NCI-H748 (cell line): Measurements from ENCODE around the gene KCNMB2.

Experiments
- DNase-seq: peaks from one replicate; lab custom pipeline; 2025; ENCODE audit not compliant: unreplicated experiment; lab: John Stamatoyannopoulos, UW

The KCNMB2 gene

DNA sequence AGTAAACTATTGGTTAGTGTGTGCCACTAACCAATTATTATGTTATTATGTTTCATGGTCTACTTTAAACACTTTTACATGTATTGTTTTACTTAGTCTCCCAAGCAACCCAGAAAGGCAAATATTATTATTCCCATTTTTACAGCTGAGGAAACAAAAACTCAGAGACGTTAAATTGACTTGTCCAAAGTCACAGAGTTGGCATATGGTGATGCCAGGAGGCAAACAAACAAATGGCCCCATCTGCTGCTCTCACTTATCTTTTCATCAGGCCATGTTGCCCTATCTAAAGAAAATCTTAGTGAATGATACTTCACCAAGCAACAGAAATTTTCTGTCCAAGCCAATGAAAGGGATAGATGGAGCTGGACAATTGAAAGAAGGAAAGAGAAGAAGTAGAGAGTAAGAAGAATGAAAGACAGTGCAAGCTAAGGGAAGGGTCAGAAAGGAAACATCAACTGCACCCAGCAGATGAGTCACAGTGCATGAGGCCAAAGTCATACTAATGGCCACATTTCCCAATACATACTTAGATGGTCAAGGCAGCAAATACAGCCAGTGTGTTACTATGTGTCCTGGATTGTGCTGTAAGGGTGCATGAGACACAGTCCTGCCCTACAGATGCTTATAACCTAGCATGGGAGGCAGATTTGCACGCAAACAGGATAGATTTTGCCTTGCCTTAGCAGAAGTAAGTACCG lies 266.9 kb downstream of the KCNMB2 start:
- DNase-seq = peak; percentile 85

DNA sequence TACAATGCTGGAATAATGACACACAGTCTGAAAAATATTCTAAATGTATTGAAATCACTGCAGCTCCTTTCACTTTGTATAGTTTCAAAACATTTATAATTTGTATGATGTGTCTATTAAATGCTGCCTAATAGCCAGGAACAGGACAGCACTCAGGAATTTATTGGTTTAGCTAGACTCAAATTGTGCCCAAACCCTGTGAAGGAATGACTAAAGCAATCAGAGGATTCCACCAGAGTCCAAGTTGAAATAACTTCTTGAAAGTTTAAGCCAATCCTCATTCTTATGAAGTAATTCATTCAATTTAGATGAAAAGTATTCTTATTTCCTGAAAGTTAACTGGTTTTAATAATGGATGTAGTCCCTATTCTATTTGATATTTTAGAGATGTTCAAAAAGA lies 268.4 kb downstream of the KCNMB2 start:
- DNase-seq = no peak

DNA sequence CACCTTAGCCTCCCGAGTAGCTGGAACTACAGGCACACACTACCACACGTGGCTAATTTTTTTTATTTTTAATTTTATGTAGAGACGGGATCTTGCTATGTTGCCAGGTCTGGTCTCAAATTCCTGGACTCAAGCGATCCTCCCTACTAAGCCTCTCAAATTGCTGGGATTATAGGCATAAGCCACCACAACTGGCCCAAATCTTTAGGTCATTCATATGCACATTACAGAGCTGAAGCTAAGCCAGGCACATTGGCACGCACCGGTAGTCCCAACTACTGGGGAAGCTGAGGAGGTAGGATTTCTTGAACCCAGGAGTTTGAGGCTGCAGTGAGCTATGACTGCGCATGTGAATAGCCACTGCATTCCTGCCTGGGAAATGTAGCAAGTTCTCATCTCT lies 269.5 kb downstream of the KCNMB2 start:
- DNase-seq = no peak

DNA sequence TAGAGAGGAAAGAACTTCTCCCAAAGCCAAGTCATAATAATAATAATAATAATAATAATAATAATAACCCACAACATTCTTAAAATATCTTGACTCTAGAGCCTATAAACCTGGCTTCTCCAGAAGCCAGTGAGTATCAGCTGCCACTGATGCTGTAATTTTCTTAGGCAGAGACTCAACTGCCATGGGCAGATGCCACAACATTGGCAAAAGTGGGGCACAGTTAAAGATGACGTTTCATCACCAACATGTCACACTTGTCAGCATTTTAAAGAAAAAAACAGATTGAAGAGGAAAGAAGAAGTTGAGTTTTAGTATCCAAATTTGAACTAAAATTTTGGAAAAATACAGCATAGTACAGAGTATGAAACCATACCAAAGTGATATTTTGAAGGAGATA lies 270.4 kb downstream of the KCNMB2 start:
- DNase-seq = no peak

DNA sequence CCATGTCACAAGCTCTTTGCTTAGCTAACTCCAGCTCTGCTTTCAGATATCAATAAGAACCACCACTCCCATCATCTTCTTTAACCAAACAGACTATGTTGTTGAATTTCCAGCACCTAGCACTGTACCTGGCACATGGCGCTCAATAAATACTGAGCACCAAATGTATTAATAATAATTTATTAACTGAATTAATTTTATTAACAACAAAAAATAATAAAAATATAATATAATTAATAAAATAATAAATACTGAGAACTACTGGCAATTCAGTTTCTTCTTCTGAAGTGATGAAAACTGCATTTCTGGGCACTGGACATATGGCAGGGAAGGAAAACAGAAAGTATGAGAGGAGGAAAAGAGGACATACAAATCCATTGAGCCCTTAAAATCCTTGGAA lies 271.5 kb downstream of the KCNMB2 start:
- no peak for DNase-seq

DNA sequence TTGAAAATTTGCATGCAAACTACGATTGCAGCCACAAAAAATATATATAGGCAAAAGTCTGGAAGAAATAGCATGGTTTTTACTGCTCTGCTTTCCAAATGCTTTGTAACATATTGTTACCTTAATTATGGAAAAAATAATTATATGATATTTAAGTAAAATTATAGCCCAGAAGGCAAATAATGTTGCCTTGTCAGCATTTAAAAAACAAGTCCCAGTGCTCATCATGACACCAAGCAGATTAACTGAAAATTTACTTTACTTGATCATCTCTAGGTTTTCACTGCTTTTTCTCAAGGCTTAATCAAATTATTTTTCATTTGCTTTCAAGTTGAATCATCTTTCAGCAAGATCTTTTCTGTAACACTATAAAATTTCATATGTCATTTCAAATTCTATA lies 272.5 kb downstream of the KCNMB2 start:
- DNase-seq = no peak

DNA sequence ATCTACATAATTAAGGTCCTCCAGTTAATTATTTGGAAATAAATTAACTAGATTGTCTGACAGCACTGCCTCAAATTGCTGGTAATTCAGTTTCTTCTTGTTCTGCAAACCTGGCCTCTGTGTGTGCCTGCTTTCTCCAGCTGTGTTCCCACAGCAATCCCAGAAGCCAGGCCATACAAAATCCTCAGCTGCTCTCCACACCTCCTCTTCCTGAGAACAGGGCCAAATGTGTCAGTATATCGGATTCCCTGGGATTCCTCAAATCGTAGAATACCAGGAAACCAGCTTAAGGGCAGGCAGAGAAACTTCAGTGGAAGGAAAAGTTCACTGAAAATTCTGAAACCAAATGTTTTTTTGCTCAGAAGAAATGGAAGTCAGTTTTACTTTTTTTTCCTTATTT lies 273.9 kb downstream of the KCNMB2 start:
- DNase-seq = peak; percentile 22

DNA sequence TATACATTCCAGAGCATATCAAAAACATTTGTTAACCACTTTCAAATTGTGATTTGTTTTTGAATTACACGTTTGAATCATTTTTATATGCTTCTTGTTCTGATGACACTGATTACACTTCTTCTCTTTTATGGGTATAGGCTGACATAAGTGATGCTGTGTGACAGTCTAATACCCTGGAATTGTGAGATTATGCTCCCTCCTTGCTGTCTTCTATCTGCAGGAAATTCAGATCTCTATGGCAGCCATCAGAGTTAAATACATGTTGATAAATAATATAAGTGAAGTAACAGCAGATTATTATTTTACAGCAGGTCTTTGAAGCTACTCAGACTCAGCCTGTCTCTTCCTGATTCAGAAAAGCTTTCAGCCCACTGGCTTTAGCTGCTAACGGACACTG lies 286.5 kb downstream of the KCNMB2 start:
- no peak for DNase-seq

DNA sequence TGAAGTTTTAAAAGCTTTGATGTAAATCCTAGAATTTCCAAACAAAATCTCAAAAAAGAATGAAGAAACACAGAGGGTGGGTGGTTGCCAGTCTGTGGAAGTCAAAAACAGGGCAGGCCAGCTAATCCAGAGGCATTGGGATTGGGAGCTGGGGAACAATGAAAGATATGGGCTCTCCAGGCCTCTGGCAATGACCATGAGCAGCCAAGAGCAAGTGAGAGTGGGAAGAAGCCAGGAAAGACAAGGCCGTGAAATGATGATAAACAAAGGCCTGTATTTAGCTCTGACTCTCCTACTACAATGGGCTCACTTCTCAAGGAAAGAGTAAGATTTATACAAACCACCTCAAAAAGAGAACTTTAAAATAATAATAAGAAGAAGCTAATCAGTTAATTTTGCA lies 286.9 kb downstream of the KCNMB2 start:
- DNase-seq = peak; percentile 18

DNA sequence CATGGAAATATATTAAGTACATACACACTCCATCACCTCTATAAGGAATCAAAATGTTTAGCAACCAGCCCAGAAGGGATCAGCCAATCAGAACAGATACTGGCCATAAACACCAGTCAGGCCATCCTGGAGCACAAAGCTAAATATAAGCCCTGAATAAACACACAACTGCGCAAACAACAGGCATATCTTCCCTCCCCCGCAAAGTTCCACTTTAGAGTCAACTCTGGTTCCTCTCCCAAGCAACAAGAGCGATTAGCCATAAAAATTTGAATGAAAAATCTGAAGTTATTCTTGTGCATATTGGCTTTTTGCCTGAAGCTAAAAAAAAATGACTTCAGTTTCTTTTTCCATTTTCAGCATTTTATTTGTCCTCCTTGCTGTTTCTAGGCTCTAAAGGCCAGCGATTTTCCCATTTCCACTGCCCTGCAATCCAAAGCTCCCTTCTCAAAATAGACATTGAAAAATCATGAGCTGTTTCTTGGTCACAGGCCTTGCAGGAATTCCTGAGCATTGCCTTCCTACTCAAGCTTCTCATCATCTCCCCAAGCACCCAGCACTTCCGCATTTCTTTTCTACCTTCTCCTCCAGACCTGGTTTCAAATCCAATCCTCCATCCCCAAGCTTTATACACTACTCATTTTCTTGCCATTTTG lies 287.5 kb downstream of the KCNMB2 start:
- peak; percentile 53 for DNase-seq

DNA sequence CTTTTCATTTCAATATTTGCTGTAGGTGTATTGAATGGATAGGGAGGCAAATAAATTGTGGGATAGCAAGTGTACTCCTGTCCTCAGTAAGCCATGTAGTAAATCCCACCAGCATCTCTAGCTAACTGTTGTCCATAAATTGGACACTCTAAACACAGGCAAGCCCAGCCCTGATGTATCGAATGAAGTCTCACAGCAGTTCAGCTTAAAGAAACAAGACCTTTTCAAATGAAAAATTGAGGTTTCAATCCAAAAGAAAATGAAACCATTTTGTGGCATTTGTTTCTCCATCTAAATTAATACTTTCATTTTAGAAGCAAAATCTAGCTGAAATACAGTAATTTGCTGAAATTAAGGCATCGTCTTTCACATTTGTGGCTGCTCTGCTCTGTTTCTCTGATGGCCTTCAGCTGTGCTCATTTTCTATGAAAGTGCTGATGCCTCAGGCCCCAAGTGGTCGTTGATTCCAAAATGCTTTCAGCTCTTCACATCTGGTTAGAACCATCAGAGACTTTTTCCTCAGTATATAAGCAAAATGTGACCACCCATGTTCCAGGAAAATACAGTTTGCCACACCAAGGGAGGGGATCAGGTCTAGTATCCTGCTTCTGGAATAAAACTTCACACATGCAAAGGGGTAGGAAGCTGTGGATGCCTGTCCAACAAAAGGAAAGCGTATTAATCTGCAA lies 290.3 kb downstream of the KCNMB2 start:
- DNase-seq = peak; percentile 1

DNA sequence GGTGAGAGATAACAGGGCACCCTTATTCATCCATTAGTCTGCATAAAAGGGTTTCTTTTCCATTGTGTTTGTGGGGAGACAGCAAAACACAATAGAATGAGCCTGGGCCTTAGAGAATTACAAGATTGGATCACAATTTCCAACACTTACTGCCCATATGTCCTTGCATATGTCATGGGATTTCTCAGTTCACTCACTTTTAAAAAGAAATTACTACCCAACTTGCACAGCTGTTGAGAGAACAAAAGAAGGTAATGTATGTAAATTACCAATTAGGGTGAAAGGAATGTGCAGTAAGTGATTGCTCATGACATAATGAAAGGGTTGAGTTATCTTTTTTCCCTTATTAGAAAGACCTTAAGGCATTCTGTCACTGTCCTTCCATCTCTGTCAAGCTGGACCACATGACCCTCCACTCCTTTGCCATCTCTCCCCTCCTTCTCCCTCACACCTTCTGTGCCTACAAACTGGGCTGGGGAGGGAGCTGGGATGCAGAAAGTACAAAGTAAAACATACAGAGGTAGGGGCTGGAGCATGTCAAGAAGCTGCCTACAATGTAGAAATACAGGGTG lies 291.1 kb downstream of the KCNMB2 start:
- no peak for DNase-seq

DNA sequence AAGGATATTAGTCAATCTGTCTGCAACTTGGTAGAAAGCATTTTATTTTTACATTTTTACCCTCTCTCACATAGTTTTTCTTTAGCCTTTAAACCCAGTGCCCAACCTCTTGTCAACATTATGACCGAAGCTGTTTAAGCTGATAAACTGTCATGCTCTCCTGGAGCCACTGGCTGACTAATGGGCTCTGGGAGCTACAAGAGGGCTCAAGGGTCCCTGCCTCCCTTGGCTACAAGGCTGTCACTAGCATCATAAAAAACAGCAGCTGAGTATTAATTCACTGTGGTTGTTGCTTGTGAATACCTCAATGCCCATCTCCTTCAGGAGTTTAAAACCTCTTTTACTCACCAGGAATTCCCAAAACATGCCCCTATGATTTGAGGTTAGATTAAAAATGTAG lies 297.5 kb downstream of the KCNMB2 start:
- DNase-seq = no peak

DNA sequence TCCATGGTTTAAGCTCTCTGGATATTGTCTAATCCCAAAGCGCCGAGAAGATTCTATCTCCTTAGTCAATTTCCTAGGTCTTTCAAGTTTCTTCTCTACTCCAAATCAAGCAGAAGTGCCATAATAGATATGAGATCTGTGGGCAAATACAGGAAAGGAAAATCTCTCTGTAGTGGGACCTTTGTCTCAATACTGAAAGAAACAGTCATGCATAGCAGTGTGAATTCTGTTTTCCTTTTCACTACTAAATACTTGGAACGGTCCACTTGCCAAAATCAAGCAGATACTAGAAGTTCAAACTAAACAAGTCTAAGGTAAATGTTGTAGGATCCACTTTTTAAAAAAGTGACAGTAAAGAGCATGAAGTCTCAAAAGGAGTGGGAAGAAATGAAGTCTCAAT lies 298.8 kb downstream of the KCNMB2 start:
- no peak for DNase-seq

DNA sequence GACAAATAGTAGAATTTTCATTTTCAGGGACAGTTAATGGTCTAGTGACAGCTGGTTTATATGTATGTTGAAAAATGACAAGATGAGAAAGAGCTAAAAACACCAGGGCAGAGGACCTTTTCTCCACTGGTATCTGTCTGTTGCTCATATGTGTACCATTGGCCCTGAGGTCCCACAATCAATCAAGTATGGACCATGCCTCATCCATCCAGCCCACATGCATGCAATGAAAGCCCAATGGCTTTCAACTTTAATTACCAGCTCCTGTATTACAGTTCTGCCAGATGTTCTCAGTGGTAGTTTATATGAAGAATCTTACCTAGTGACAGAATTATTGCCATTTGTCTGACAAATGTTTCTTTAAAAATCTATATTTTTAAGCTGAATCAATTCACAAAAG lies 301.3 kb downstream of the KCNMB2 start:
- DNase-seq = no peak

DNA sequence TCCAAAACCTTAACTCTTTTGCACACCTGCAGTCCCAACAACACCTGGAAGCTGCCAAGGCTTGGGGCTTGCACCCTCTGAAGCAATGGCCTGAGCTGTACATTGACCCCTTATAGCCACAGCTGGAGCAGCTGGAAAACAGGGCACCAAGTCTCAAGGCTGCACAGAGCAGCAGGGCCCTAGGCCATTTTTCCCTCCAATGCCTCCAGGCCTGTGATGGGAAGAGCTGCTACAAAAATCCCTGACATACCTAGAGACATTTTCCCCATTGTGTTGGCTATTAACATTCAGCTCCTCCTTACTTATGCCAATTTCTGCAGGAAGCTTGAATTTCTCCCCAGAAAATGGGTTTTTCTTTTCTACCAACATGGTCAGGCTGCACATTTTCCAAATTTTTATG lies 304.4 kb downstream of the KCNMB2 start:
- DNase-seq = no peak

DNA sequence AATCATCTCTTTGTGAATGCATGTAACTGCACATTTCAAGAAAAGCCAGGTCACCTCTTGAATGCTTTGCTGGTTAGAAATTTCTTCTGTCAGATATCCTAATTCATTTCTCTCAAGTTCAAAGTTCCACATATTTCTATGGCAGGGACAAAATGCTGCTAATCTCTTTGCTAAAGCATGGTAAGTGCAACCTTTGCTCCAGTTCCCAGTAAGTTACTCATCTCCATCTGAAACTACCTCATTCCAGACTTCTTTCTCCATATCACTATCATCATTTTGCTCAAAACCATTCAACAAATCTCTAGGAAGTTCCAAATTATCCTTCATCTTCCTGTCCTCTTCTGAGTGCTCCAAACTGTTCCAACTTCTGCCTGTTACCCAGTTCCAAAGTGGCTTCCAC lies 304.8 kb downstream of the KCNMB2 start:
- no peak for DNase-seq

DNA sequence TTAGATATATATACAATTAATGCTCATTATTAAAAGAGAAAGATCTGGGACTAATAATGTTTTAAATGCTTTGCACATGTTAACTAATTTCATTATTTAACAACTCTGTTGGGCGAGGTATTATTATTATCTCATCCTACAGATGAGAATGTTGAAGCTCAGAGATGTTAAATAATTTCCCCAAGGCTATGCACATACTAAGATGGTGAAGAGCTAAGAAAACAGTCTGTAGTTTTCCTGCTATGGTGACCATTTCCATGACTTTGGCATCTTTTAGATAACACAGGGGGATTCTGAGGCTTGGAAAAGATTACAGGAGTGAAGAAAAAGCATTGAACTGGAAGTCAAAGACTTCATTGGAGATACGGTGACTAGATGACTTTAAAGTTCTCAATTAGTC lies 308.7 kb downstream of the KCNMB2 start:
- DNase-seq = no peak

DNA sequence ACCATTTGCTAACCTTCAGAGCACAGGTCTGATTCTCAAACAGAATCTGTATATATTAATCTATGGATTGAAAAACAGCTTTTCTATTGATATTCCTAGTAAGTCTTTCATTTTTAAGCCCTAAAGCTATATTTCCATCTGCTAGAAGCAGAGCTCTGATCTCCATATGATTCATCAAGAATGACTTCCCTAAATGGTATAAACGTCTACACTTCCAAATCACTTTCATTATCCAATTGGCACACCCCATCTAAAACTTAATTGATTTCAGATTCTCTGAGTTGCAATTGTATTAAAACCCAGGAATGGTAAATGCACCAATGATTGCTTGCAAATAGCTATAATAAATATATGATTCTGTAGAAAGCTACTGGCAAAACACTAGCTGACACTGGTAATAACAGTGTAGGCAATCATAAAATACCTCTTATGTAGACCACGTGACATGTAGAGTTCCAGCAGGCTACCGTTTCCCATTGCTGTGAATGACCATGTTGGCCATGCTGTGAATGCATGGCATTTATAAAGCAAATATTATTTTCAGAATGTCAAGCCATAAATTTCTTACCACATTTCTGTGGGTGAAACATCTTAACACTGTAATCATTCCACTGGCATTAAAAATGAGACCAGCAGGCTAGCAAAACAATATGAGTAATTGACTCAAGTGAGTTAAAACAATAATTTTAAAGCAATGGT lies 309.3 kb downstream of the KCNMB2 start:
- DNase-seq = no peak

DNA sequence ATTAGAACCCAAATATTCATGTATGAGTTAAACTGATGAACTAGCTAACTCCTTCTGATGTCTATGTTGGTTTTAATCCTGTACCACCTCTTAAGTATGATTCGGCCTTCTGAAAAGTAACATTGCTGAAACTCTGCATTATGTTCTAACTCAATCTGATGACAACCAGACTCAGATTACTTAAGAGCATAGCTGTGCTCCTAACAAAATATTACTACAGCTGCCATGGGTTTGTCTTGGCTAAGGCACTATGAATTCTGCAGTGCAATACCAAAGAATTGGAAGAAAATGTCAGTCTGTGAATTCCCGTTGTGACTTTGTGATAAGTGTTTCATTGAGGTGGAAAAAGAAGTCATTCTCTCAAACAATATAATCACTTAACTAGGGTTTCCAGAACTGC lies 311.0 kb downstream of the KCNMB2 start:
- DNase-seq = no peak

DNA sequence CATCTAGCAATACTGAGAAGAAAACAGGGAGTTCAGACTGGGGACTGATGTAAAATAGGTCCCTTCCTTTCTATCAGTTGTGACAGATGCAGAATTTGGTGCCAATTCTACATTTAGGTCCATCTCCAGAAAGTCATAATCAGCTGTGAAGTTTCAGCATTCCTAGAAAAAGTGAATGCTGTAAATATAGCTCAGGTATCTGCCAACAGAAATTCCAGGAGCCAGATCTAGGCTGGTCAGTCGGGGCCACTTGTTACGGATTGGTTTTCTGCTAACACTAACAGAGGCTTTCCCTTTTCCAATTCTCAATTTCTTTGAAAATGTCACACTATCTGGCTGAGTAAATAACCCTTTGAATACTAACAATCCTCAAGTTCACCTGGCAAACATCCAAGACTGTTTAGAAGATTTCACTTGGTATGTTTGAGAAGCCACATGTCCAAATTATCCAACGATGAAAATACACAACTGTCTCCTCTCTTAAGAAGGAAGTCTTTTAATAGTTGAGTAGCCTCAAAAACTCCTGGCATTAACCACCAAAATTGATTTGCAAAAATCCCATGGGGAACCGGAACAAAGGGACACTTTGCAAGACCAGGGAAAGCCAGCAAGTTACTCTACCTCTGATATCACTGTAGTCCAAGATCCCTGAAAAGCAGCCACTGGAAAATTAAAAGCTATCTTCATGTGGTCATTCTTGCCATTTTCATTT lies 313.1 kb downstream of the KCNMB2 start:
- peak; percentile 15 for DNase-seq
